Measurements from ENCODE around the gene PLCD1. TPM values are rescaled to one million over a fixed set of nuclear protein-coding genes. Genes with fewer than 3 reads are reported as not detected.

Gene PLCD1
- total RNA-seq, 2 experiments from 2014 or later, result 7.7 to 10.4 TPM

- Histone ChIP-seq H3K79me2 (ENCODE audit: insufficient read depth, low read depth, low read length) (no peaks in the 10 kb centered on the region), H3K9me3 (ENCODE audit: low read length) (no peaks in the 10 kb centered on the region), H4K20me1 (ENCODE audit: insufficient read depth, low read length) (no peaks in the 10 kb centered on the region), H2AFZ (ENCODE audit: low read length) (no peak overlapping the region), H3K36me3 (ENCODE audit: insufficient read depth, low read length) (no peaks in the 10 kb centered on the region), H3K9me2 (ENCODE audit: insufficient read depth, low read length) (no peaks in the 10 kb centered on the region), H3K27ac (ENCODE audit: low read depth, low read length, poor library complexity, severe bottlenecking) (no peak overlapping the region), H3K4me2 (ENCODE audit: low read length) (no peak overlapping the region), H3K4me1 (ENCODE audit: insufficient read depth, low read length, poor library complexity, severe bottlenecking) (peaks cover 17% of the 10 kb centered on the region), H3K4me3 (ENCODE audit: low read depth, low read length, poor library complexity, severe bottlenecking) (no peak overlapping the region)
- DNase-seq (ENCODE audit: low spot score), result no peak
- TF ChIP-seq EZH2phosphoT487 (IDR thresholded peaks at IDR 0.05; ENCODE audit: borderline replicate concordance, low read depth, low read length), result no peak
- TF ChIP-seq, protein P1, sequence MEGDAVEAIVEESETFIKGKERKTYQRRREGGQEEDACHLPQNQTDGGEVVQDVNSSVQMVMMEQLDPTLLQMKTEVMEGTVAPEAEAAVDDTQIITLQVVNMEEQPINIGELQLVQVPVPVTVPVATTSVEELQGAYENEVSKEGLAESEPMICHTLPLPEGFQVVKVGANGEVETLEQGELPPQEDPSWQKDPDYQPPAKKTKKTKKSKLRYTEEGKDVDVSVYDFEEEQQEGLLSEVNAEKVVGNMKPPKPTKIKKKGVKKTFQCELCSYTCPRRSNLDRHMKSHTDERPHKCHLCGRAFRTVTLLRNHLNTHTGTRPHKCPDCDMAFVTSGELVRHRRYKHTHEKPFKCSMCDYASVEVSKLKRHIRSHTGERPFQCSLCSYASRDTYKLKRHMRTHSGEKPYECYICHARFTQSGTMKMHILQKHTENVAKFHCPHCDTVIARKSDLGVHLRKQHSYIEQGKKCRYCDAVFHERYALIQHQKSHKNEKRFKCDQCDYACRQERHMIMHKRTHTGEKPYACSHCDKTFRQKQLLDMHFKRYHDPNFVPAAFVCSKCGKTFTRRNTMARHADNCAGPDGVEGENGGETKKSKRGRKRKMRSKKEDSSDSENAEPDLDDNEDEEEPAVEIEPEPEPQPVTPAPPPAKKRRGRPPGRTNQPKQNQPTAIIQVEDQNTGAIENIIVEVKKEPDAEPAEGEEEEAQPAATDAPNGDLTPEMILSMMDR (conservative IDR thresholded peaks at IDR 0.05; ENCODE audit: low read length), result no peak
- ChIA-PET CTCF (ENCODE audit: unreplicated experiment) (no interaction called here), POLR2A (no interaction called here)
- intact Hi-C loops (cut with micrococcal nuclease; ENCODE audit: unreplicated experiment), result no loop called here
- BruUV-seq (replicated peaks), result no TSS peak
Measured at GRCh38 chr3:38021196-38021595, 8.2 kb downstream of the PLCD1 start.

GRCh38 chr3:38020342-38020726, 9.1 kb downstream of the PLCD1 start:
- Histone ChIP-seq H3K9me2 (ENCODE audit: insufficient read depth, low read length) (no peaks in the 10 kb centered on the region), H3K4me3 (ENCODE audit: low read depth, low read length, poor library complexity, severe bottlenecking) (no peak overlapping the region), H2AFZ (ENCODE audit: low read length) (no peak overlapping the region), H3K4me1 (ENCODE audit: insufficient read depth, low read length, poor library complexity, severe bottlenecking) (peaks cover 10% of the 10 kb centered on the region), H3K9me3 (ENCODE audit: low read length) (no peaks in the 10 kb centered on the region), H3K79me2 (ENCODE audit: insufficient read depth, low read depth, low read length) (no peaks in the 10 kb centered on the region), H3K36me3 (ENCODE audit: insufficient read depth, low read length) (no peaks in the 10 kb centered on the region), H3K4me2 (ENCODE audit: low read length) (no peak overlapping the region), H3K27ac (ENCODE audit: low read depth, low read length, poor library complexity, severe bottlenecking) (no peak overlapping the region), H4K20me1 (ENCODE audit: insufficient read depth, low read length) (no peaks in the 10 kb centered on the region)
- POLR2A ChIA-PET, result no interaction called here
- intact Hi-C loops (cut with micrococcal nuclease; ENCODE audit: unreplicated experiment), result no loop called here
- no TSS peak for BruUV-seq (replicated peaks)
- CTCF ChIA-PET (ENCODE audit: unreplicated experiment), result no interaction called here
- no peak for TF ChIP-seq EZH2phosphoT487 (IDR thresholded peaks at IDR 0.05; ENCODE audit: borderline replicate concordance, low read depth, low read length)
- TF ChIP-seq, protein P1 (conservative IDR thresholded peaks at IDR 0.05; ENCODE audit: low read length), result no peak
- no peak for DNase-seq (ENCODE audit: low spot score)

GRCh38 chr3:38019658-38020341, 9.6 kb downstream of the PLCD1 start:
- no peak overlapping the region for H2AFZ ChIP-seq (ENCODE audit: low read length)
- no peaks in the 10 kb centered on the region for H3K36me3 ChIP-seq (ENCODE audit: insufficient read depth, low read length)

More at GRCh38 chr3:38019658-38020341, 9.6 kb downstream of the PLCD1 start:
- Histone ChIP-seq H3K9me3 (ENCODE audit: low read length) (no peaks in the 10 kb centered on the region), H3K27ac (ENCODE audit: low read depth, low read length, poor library complexity, severe bottlenecking) (no peak overlapping the region), H3K4me1 (ENCODE audit: insufficient read depth, low read length, poor library complexity, severe bottlenecking) (peaks cover 10% of the 10 kb centered on the region), H3K79me2 (ENCODE audit: insufficient read depth, low read depth, low read length) (no peaks in the 10 kb centered on the region), H3K4me3 (ENCODE audit: low read depth, low read length, poor library complexity, severe bottlenecking) (no peak overlapping the region), H3K4me2 (ENCODE audit: low read length) (no peak overlapping the region), H4K20me1 (ENCODE audit: insufficient read depth, low read length) (no peaks in the 10 kb centered on the region), H3K9me2 (ENCODE audit: insufficient read depth, low read length) (no peaks in the 10 kb centered on the region)
- no peak for TF ChIP-seq EZH2phosphoT487 (IDR thresholded peaks at IDR 0.05; ENCODE audit: borderline replicate concordance, low read depth, low read length)
- TF ChIP-seq, protein P1 (conservative IDR thresholded peaks at IDR 0.05; ENCODE audit: low read length), result no peak
- CTCF ChIA-PET (ENCODE audit: unreplicated experiment), result no interaction called here
- intact Hi-C loops (cut with micrococcal nuclease; ENCODE audit: unreplicated experiment), result no loop called here
- POLR2A ChIA-PET, result no interaction called here
- DNase-seq (ENCODE audit: low spot score), result no peak
- no TSS peak for BruUV-seq (replicated peaks)

Measured in OCI-LY7 (cell line).